Sigmoid colon (tissue), 7 donors: ENCODE measurements around the gene YAE1. TPM values are rescaled to one million over a fixed set of nuclear protein-coding genes. Genes with fewer than 3 reads are reported as not detected.

Experiments used
- DNase-seq: peaks from one replicate; pipeline ENCODE4 v3.0.0-alpha.2; 2019
- H3K27ac ChIP-seq, 4 donors: fragments of 200-600 bp; sonication (generic); one replicate each; pipeline ENCODE4 v1.5.1; 2016 to 2019; ENCODE audit warnings: mild to moderate bottlenecking in 1 of 4
- H3K27me3 ChIP-seq, 3 donors: fragments of 200-600 bp; sonication (generic); one replicate each; pipeline ENCODE4 v1.5.1; 2019; ENCODE audit warnings: mild to moderate bottlenecking in 1 of 3
- H3K36me3 ChIP-seq, 4 donors: fragments of 200-600 bp; sonication (generic); one replicate each; pipeline ENCODE4 v1.5.1; 2016 to 2019
- H3K4me1 ChIP-seq, 4 donors: fragments of 200-600 bp; sonication (generic); one replicate each; pipeline ENCODE4 v1.5.1; 2017 to 2019
- H3K4me3 ChIP-seq, 4 donors: fragments of 200-600 bp; sonication (generic); one replicate each; pipeline ENCODE4 v1.5.1; 2017 to 2019; ENCODE audit warnings: mild to moderate bottlenecking in 2 of 4, moderate library complexity in 1 of 4
- H3K9me3 ChIP-seq, 4 donors: fragments of 200-600 bp in 3 of 4; sonication (generic) in 3 of 4; one replicate each; pipeline versions ENCODE4 v1.5.1 to v1.6.1; 2013 to 2019
- CTCF ChIP-seq, 4 experiments: fragments of 450-650 bp in 3 of 4; fragments of 200-600 bp in 1 of 4; IDR thresholded peaks; one replicate each; pipeline ENCODE4 v1.5.1; 2016 to 2019; ENCODE audit warnings: antibody characterized with exemption in 4 of 4, mild to moderate bottlenecking in 3 of 4, moderate library complexity in 2 of 4
- EP300 ChIP-seq, 4 donors: sonication (generic); formaldehyde crosslinking; IDR thresholded peaks; one replicate each; pipeline ENCODE4 v1.6.1; 2017; ENCODE audit warnings: antibody characterized with exemption in 4 of 4
- POLR2A ChIP-seq, 2 donors: fragments of 450-650 bp; IDR thresholded peaks; one replicate each; pipeline ENCODE4 v1.6.1; 2016; ENCODE audit warnings: antibody characterized with exemption in 2 of 2, mild to moderate bottlenecking in 2 of 2, moderate library complexity in 2 of 2
- POLR2AphosphoS5 ChIP-seq, 4 donors: sonication (generic); formaldehyde crosslinking; IDR thresholded peaks; one replicate each; pipeline ENCODE4 v1.6.1; 2017; ENCODE audit warnings: antibody characterized with exemption in 4 of 4
- WGBS, 2 donors: extraction: QIAGEN DNeasy Blood & Tissue Kit; methylation state at CpG; one replicate each; pipeline ENCODE4 v1.1.7; 2013; 5-methylcytosine and 5-hydroxymethylcytosine counted together
- intact Hi-C: fragments of 100-400 bp; cut with DNase I; formaldehyde crosslinking; loops from one replicate; pipeline ENCODE4 v1.15.1; 2023
- polyA plus RNA-seq, 3 donors: library from polyadenylated mRNA; stranded (reverse); fragments of 200-250 nt; gene quantifications; one replicate each; pipeline ENCODE4 v1.2.3, GENCODE V29; 2013
- total RNA-seq, 4 donors: library from RNA; depleted of rRNA; stranded (reverse); fragments of >200 nt; gene quantifications; one replicate each; pipeline ENCODE4 v1.1.0, GENCODE V29; 2016
- donor health status: healthy with polysubstance abuse.
- donor health status: Bipolar disorder and iron deficiency.
- donor health status: healthy.

The YAE1 gene
- total and polyA plus RNA-seq, 7 donors: 16.3 to 52.0 (median 26.4) TPM

- H3K4me3 ChIP-seq: no peak overlapping the region
- no peak for TF ChIP-seq POLR2AphosphoS5 (IDR thresholded peaks at IDR 0.05)
- TF ChIP-seq EP300 (IDR thresholded peaks at IDR 0.05): no peak
- no peak for TF ChIP-seq CTCF (IDR thresholded peaks at IDR 0.05)
- TF ChIP-seq POLR2A (IDR thresholded peaks at IDR 0.05): no peak
- intact Hi-C loops: no loop called here
- H3K9me3 ChIP-seq: no peaks in the 10 kb centered on the region
- H3K27me3 ChIP-seq: no peaks in the 10 kb centered on the region
- H3K27ac ChIP-seq: no peak overlapping the region
- WGBS, 2 donors: 52 to 69% methylated on average over 5 of the region's 5 CpGs
- no peak for DNase-seq
- H3K4me1 ChIP-seq: no peaks in the 10 kb centered on the region
- no peaks in the 10 kb centered on the region for H3K36me3 ChIP-seq
These were observed 28.9 kb downstream of the YAE1 start for GRCh38 chr7:39594988-39595620.

GRCh38 chr7:39602351-39602750 lies 36.1 kb downstream of the YAE1 start:
- no peaks in the 10 kb centered on the region for H3K4me1 ChIP-seq
- H3K9me3 ChIP-seq: no peaks in the 10 kb centered on the region
- DNase-seq: no peak
- H3K4me3 ChIP-seq: no peak overlapping the region
- H3K27me3 ChIP-seq: no peaks in the 10 kb centered on the region
- intact Hi-C loops: no loop called here
- WGBS, 2 donors: 49 to 74% methylated on average over 2 of the region's 2 CpGs
- TF ChIP-seq CTCF (IDR thresholded peaks at IDR 0.05) (no peak), POLR2A (IDR thresholded peaks at IDR 0.05) (no peak), POLR2AphosphoS5 (IDR thresholded peaks at IDR 0.05) (no peak), EP300 (IDR thresholded peaks at IDR 0.05) (no peak)
- H3K27ac ChIP-seq: no peak overlapping the region
- H3K36me3 ChIP-seq: no peaks in the 10 kb centered on the region

- H3K27ac ChIP-seq: no peak overlapping the region
- H3K9me3 ChIP-seq: no peaks in the 10 kb centered on the region
- H3K4me3 ChIP-seq: no peak overlapping the region
- no peaks in the 10 kb centered on the region for H3K36me3 ChIP-seq
- no peaks in the 10 kb centered on the region for H3K4me1 ChIP-seq
- TF ChIP-seq POLR2A (IDR thresholded peaks at IDR 0.05) (no peak), CTCF (IDR thresholded peaks at IDR 0.05) (no peak), POLR2AphosphoS5 (IDR thresholded peaks at IDR 0.05) (no peak), EP300 (IDR thresholded peaks at IDR 0.05) (no peak)
- peaks cover 0 to 15% (median 0%) of the 10 kb centered on the region in 3 donors for H3K27me3 ChIP-seq
- no peak for DNase-seq
- intact Hi-C loops: no loop called here
These were observed 37.7 kb downstream of the YAE1 start for GRCh38 chr7:39603924-39604323.

GRCh38 chr7:39605087-39605486 lies 38.9 kb downstream of the YAE1 start:
- H3K4me1 ChIP-seq: peaks cover 0 to 7% (median 0%) of the 10 kb centered on the region in 4 donors

More at GRCh38 chr7:39605087-39605486, 38.9 kb downstream of the YAE1 start:
- Histone ChIP-seq H3K9me3 (no peaks in the 10 kb centered on the region), H3K27me3 (peaks cover 0 to 25% (median 0%) of the 10 kb centered on the region in 3 donors), H3K4me3 (no peak overlapping the region), H3K36me3 (no peaks in the 10 kb centered on the region), H3K27ac (no peak overlapping the region)
- no peak for DNase-seq
- 81 to 97% methylated on average over 1 of the region's 1 CpG for WGBS, 2 donors
- intact Hi-C loops: no loop called here
- TF ChIP-seq POLR2A (IDR thresholded peaks at IDR 0.05) (no peak), CTCF (IDR thresholded peaks at IDR 0.05) (no peak)
